HG03103 (cell line): ENCODE results near the gene PARD3B.

Source experiments
- ATAC-seq: cut with Tn5 transposase; IDR thresholded peaks from one replicate; pipeline ENCODE4 v1.9.1; 2021; ENCODE audit warnings: low read depth; ENCODE audit not compliant: unreplicated experiment

Gene PARD3B

GRCh38 chr2:204687776-204688175 lies 142.5 kb downstream of the PARD3B start:
- no peak for ATAC-seq

- ATAC-seq = peak; percentile 68
Measured at GRCh38 chr2:204691911-204692510, 146.7 kb downstream of the PARD3B start.

GRCh38 chr2:204692790-204693189 lies 147.5 kb downstream of the PARD3B start:
- no peak for ATAC-seq

- ATAC-seq = no peak
Measured at GRCh38 chr2:204693262-204693661, 148.0 kb downstream of the PARD3B start.

GRCh38 chr2:204695506-204695905 lies 150.2 kb downstream of the PARD3B start:
- no peak for ATAC-seq

- ATAC-seq = no peak
Measured at GRCh38 chr2:204696124-204696523, 150.8 kb downstream of the PARD3B start.

- no peak for ATAC-seq
Measured at GRCh38 chr2:204705243-204705932, 160.1 kb downstream of the PARD3B start.

GRCh38 chr2:204706939-204707338 lies 161.7 kb downstream of the PARD3B start:
- ATAC-seq = no peak

- ATAC-seq = no peak
Measured at GRCh38 chr2:204713211-204713610, 167.9 kb downstream of the PARD3B start.

GRCh38 chr2:204715361-204715760 lies 170.1 kb downstream of the PARD3B start:
- ATAC-seq = no peak

GRCh38 chr2:204717591-204717990 lies 172.3 kb downstream of the PARD3B start:
- ATAC-seq = no peak

- no peak for ATAC-seq
Measured at GRCh38 chr2:204718607-204719006, 173.3 kb downstream of the PARD3B start.

- no peak for ATAC-seq
Measured at GRCh38 chr2:204720874-204721273, 175.6 kb downstream of the PARD3B start.

- ATAC-seq = no peak
Measured at GRCh38 chr2:204722207-204722606, 176.9 kb downstream of the PARD3B start.

GRCh38 chr2:204722691-204723090 lies 177.4 kb downstream of the PARD3B start:
- no peak for ATAC-seq

- ATAC-seq = no peak
Measured at GRCh38 chr2:204725693-204726360, 180.6 kb downstream of the PARD3B start.

- no peak for ATAC-seq
Measured at GRCh38 chr2:204726831-204727230, 181.6 kb downstream of the PARD3B start.

GRCh38 chr2:204727368-204727767 lies 182.1 kb downstream of the PARD3B start:
- ATAC-seq = no peak

- ATAC-seq = no peak
Measured at GRCh38 chr2:204730603-204731002, 185.3 kb downstream of the PARD3B start.

GRCh38 chr2:204732019-204732418 lies 186.7 kb downstream of the PARD3B start:
- no peak for ATAC-seq

- no peak for ATAC-seq
Measured at GRCh38 chr2:204737296-204737695, 192.0 kb downstream of the PARD3B start.

- no peak for ATAC-seq
Measured at GRCh38 chr2:204738721-204739120, 193.4 kb downstream of the PARD3B start.
